Upper lobe of right lung (tissue), 1 donor: ENCODE results near the gene AKT3. TPM values are rescaled to one million over a fixed set of nuclear protein-coding genes. Genes with fewer than 3 reads are reported as not detected.

Experiments used
- ATAC-seq: fragments of 200-7000 bp; cut with Tn5 transposase; one replicate; pipeline ENCODE4 v1.9.1; 2020; ENCODE audit warnings: mild to moderate bottlenecking, moderate library complexity
- DNase-seq: peaks from one replicate; pipeline ENCODE4 v3.0.0-alpha.2; 2020
- H3K27ac ChIP-seq: fragments of 200-600 bp; one replicate; pipeline ENCODE4 v1.8.0; 2022
- H3K27me3 ChIP-seq: fragments of 200-600 bp; one replicate; pipeline ENCODE4 v1.8.0; 2022; ENCODE audit warnings: mild to moderate bottlenecking
- H3K36me3 ChIP-seq: fragments of 200-600 bp; one replicate; pipeline ENCODE4 v1.8.0; 2022
- H3K4me1 ChIP-seq: fragments of 200-600 bp; one replicate; pipeline ENCODE4 v1.8.0; 2022
- H3K4me3 ChIP-seq: fragments of 200-600 bp; one replicate; pipeline ENCODE4 v1.8.0; 2022; ENCODE audit warnings: mild to moderate bottlenecking
- H3K9me3 ChIP-seq: fragments of 200-600 bp; one replicate; pipeline ENCODE4 v1.8.0; 2022
- intact Hi-C: fragments of 100-400 bp; cut with DNase I; formaldehyde crosslinking; loops from one replicate; pipeline ENCODE4 v1.11.0; 2022
- total RNA-seq: library from RNA; stranded (reverse); fragmentation: NEBNext Ultra II Directional; extraction: Animal tissue kit (Norgen Biotek cat#: 25700); gene quantifications from one replicate; pipeline ENCODE4 v1.2.1, GENCODE V29; 2021
- TF ChIP-seq, protein P1 (sequence below): fragments of 200-600 bp; IDR thresholded peaks from one replicate; pipeline ENCODE4 v1.8.0; 2022; ENCODE audit warnings: antibody characterized with exemption
- donor health status: DM: no; HTN: yes; CAD: no; lungs with severe emphysema.

The AKT3 gene
- total RNA-seq, 1 donor from 2014 or later, result 64.6 TPM

GRCh38 chr1:243582326-243582725, 267.7 kb downstream of the AKT3 start:
- DNase-seq, result no peak
- peaks cover 10% of the 10 kb centered on the region for H3K9me3 ChIP-seq
- intact Hi-C loops, result no loop called here
- ATAC-seq, result no peak
- no peak overlapping the region for H3K27ac ChIP-seq
- TF ChIP-seq, protein P1, sequence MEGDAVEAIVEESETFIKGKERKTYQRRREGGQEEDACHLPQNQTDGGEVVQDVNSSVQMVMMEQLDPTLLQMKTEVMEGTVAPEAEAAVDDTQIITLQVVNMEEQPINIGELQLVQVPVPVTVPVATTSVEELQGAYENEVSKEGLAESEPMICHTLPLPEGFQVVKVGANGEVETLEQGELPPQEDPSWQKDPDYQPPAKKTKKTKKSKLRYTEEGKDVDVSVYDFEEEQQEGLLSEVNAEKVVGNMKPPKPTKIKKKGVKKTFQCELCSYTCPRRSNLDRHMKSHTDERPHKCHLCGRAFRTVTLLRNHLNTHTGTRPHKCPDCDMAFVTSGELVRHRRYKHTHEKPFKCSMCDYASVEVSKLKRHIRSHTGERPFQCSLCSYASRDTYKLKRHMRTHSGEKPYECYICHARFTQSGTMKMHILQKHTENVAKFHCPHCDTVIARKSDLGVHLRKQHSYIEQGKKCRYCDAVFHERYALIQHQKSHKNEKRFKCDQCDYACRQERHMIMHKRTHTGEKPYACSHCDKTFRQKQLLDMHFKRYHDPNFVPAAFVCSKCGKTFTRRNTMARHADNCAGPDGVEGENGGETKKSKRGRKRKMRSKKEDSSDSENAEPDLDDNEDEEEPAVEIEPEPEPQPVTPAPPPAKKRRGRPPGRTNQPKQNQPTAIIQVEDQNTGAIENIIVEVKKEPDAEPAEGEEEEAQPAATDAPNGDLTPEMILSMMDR, result no peak
- H3K4me3 ChIP-seq, result no peak overlapping the region
- no peaks in the 10 kb centered on the region for H3K4me1 ChIP-seq
- no peaks in the 10 kb centered on the region for H3K36me3 ChIP-seq
- no peaks in the 10 kb centered on the region for H3K27me3 ChIP-seq

GRCh38 chr1:243580984-243581383, 269.1 kb downstream of the AKT3 start:
- no peaks in the 10 kb centered on the region for H3K36me3 ChIP-seq
- TF ChIP-seq, protein P1, result no peak
- H3K4me1 ChIP-seq, result no peaks in the 10 kb centered on the region
- intact Hi-C loops, result no loop called here
- peaks cover 10% of the 10 kb centered on the region for H3K9me3 ChIP-seq
- no peak for ATAC-seq
- H3K4me3 ChIP-seq, result no peak overlapping the region
- H3K27ac ChIP-seq, result no peak overlapping the region
- no peak for DNase-seq
- no peaks in the 10 kb centered on the region for H3K27me3 ChIP-seq

- Histone ChIP-seq H3K27me3 (no peaks in the 10 kb centered on the region), H3K27ac (no peak overlapping the region), H3K4me3 (no peak overlapping the region), H3K4me1 (no peaks in the 10 kb centered on the region), H3K36me3 (no peaks in the 10 kb centered on the region), H3K9me3 (peaks cover 10% of the 10 kb centered on the region)
- DNase-seq (no peak), ATAC-seq (peak; percentile 48)
- TF ChIP-seq, protein P1, result no peak
- intact Hi-C loops, result no loop called here
Measured at GRCh38 chr1:243580072-243580471, 270.0 kb downstream of the AKT3 start.

DNA sequence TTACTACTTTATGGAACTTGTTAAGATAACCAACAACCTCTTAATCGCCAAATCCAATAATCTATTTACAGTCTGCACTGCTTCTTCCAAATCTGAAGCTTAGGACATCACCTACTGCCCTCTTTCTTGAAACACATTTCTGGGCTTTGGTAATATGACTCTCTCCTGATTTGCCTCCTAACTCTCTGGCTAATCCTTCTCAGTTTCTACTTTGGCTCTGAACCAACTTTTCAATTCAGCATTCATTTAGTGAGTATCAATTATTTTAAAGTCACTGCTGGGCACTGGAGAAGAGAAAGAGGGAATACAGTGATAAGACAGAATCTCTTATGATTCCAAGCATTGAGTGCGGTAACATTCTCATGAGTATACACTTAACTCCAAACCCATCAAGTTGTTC, 275.0 kb downstream of the AKT3 start:
- H3K9me3 ChIP-seq, result no peaks in the 10 kb centered on the region
- no peaks in the 10 kb centered on the region for H3K4me1 ChIP-seq
- DNase-seq, result no peak
- no peak for ATAC-seq
- no peaks in the 10 kb centered on the region for H3K27me3 ChIP-seq
- TF ChIP-seq, protein P1, result no peak
- no peak overlapping the region for H3K4me3 ChIP-seq
- no peak overlapping the region for H3K27ac ChIP-seq
- intact Hi-C loops, result no loop called here
- peaks cover 6% of the 10 kb centered on the region for H3K36me3 ChIP-seq

DNA sequence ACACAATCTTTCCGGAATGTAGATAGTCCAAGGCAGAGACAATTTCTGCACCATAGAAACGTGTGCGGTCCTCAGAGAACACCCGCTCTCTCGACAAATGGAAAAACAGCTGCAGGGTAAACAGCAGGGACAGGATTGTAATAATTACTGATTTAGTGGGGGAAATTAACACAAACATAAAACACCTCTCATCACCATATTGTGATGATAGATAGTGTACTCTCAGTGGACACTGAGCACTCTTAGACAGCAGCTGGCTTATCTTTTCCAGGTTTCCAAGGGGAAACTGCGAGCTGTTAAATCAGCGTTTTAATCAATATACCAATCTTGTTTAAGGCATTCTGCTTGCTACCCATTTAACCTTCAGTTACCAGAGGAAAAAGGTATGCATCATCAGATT, 277.1 kb downstream of the AKT3 start:
- H3K4me1 ChIP-seq, result no peaks in the 10 kb centered on the region
- peaks cover 6% of the 10 kb centered on the region for H3K36me3 ChIP-seq
- intact Hi-C loops, result no loop called here
- ATAC-seq (no peak), DNase-seq (no peak)
- no peaks in the 10 kb centered on the region for H3K9me3 ChIP-seq
- no peak overlapping the region for H3K27ac ChIP-seq
- TF ChIP-seq, protein P1, result no peak
- H3K27me3 ChIP-seq, result no peaks in the 10 kb centered on the region
- no peak overlapping the region for H3K4me3 ChIP-seq

DNA sequence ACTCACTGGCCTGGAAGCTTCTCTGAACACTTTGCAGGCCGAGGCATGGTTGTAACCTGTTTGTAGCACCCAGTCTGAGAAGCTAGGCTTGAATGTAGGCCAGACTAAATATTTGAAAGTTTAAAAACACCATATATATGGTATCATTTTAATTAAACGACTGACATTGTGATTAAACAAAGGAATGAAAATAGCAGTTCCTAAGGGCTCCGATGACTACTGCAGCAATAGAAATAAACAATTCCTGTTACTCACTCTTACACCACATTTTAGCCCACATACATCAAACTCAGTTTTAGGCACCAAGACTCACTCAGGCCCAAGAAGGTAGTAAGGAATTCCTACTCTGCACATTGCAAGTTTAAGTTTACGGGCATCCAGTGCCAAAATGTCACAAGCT, 281.2 kb downstream of the AKT3 start:
- H3K4me3 ChIP-seq, result no peak overlapping the region
- ATAC-seq, result no peak
- no peaks in the 10 kb centered on the region for H3K4me1 ChIP-seq
- no peaks in the 10 kb centered on the region for H3K9me3 ChIP-seq
- no peaks in the 10 kb centered on the region for H3K27me3 ChIP-seq
- no peak overlapping the region for H3K27ac ChIP-seq
- peaks cover 6% of the 10 kb centered on the region for H3K36me3 ChIP-seq
- no peak for DNase-seq
- intact Hi-C loops, result no loop called here
- TF ChIP-seq, protein P1, result no peak
